ENCODE measurements around the gene TPM1. TPM values are rescaled to one million over a fixed set of nuclear protein-coding genes. Genes with fewer than 3 reads are reported as not detected.
"Not testable (repeated sequence)": the region's sequence is repeated elsewhere in the genome, so short reads cannot be mapped to it uniquely, and the experiment has no call there.

The TPM1 gene
- total RNA-seq, 4 donors from 2014 or later: 85.4 to 182 (median 127) TPM

DNA sequence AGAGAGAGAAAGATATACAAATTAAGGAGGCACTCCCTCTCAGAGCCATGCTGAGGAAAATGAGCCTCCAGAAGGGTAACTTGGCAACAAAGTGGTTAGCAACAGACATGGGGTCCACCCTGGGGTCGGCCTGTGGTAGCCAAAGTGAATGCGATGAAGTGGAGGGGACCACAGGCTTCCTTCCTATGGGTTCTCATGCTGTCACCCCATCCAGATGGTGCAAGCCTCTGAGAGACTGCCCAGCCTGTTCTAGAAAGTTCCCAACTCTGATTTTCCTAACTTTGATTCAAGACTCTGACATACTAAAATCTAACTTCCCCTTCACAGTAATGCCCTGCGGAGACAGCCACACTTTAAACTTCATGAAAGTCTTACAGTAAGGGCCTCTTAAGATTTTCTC is 60.9 kb downstream of the TPM1 start:
- TF ChIP-seq POLR2AphosphoS5 (IDR thresholded peaks at IDR 0.05) (no peak), POLR2A (IDR thresholded peaks at IDR 0.05) (no peak), EP300 (IDR thresholded peaks at IDR 0.05) (no peak)
- TF ChIP-seq, protein P1, sequence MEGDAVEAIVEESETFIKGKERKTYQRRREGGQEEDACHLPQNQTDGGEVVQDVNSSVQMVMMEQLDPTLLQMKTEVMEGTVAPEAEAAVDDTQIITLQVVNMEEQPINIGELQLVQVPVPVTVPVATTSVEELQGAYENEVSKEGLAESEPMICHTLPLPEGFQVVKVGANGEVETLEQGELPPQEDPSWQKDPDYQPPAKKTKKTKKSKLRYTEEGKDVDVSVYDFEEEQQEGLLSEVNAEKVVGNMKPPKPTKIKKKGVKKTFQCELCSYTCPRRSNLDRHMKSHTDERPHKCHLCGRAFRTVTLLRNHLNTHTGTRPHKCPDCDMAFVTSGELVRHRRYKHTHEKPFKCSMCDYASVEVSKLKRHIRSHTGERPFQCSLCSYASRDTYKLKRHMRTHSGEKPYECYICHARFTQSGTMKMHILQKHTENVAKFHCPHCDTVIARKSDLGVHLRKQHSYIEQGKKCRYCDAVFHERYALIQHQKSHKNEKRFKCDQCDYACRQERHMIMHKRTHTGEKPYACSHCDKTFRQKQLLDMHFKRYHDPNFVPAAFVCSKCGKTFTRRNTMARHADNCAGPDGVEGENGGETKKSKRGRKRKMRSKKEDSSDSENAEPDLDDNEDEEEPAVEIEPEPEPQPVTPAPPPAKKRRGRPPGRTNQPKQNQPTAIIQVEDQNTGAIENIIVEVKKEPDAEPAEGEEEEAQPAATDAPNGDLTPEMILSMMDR (IDR thresholded peaks at IDR 0.05): no peak
- no peak overlapping the region for H3K4me3 ChIP-seq
- 90% methylated on average over 3 of the region's 3 CpGs for WGBS
- H3K36me3 ChIP-seq: no peaks in the 10 kb centered on the region
- H3K27ac ChIP-seq: no peak overlapping the region
- DNase-seq (ENCODE audit: low spot score in 2 of 2): peak in 1 of 2 donors; percentile 28
- no peaks in the 10 kb centered on the region for H3K4me1 ChIP-seq
- H3K9me3 ChIP-seq: no peaks in the 10 kb centered on the region
- H3K27me3 ChIP-seq: no peaks in the 10 kb centered on the region

DNA sequence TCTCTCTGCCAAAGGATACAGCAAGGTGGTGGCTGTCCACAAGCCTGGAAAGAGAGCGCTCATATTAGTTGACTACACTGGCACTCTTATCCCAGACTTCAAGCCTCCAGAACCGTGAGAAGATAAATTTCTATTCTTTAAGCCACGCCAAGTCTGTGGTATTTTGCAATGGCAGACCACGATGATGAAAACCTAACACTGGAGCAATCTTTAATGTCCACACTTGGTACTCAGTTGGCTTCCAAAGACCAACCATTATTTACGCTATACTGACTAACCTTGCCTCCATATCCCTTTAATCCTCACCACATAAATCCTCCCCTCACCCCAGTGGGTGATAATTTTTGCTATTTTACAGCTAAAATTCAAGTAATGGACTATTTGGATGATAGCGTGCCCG is 62.2 kb downstream of the TPM1 start:
- no peaks in the 10 kb centered on the region for H3K36me3 ChIP-seq
- WGBS: 65% methylated on average over 7 of the region's 7 CpGs
- no peak for DNase-seq (ENCODE audit: low spot score in 2 of 2)

DNA sequence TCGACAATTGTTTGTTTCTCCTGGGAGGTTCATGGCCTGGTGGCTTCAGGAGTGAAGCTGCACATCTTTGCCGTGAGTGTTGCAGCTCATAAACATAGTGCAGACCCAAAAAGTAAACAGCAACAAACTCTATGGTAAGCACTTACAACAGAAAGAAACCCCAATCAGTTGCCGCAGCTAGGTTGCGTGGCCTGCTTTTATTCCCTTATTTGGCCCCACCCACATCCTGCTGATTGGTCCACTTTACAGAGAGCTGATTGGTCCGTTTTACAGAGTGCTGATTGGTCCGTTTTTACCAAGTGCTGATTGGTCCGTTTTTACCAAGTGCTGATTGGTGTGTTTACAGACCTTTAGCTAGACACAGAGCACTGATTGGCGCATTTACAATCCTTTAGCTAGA is 62.8 kb downstream of the TPM1 start:
- DNase-seq (ENCODE audit: low spot score in 2 of 2); H3K27me3 ChIP-seq: not testable (repeated sequence)
- WGBS: 76% methylated on average over 8 of the region's 8 CpGs

More for the DNA sequence above, 62.2 kb downstream of the TPM1 start:
- H3K4me3 ChIP-seq: no peak overlapping the region
- H3K27ac ChIP-seq: no peak overlapping the region
- no peak for TF ChIP-seq POLR2A (IDR thresholded peaks at IDR 0.05)
- TF ChIP-seq, protein P1 (IDR thresholded peaks at IDR 0.05): no peak
- no peak for TF ChIP-seq POLR2AphosphoS5 (IDR thresholded peaks at IDR 0.05)
- no peak for TF ChIP-seq EP300 (IDR thresholded peaks at IDR 0.05)
- H3K27me3 ChIP-seq: no peaks in the 10 kb centered on the region
- H3K9me3 ChIP-seq: no peaks in the 10 kb centered on the region
- no peaks in the 10 kb centered on the region for H3K4me1 ChIP-seq

DNA sequence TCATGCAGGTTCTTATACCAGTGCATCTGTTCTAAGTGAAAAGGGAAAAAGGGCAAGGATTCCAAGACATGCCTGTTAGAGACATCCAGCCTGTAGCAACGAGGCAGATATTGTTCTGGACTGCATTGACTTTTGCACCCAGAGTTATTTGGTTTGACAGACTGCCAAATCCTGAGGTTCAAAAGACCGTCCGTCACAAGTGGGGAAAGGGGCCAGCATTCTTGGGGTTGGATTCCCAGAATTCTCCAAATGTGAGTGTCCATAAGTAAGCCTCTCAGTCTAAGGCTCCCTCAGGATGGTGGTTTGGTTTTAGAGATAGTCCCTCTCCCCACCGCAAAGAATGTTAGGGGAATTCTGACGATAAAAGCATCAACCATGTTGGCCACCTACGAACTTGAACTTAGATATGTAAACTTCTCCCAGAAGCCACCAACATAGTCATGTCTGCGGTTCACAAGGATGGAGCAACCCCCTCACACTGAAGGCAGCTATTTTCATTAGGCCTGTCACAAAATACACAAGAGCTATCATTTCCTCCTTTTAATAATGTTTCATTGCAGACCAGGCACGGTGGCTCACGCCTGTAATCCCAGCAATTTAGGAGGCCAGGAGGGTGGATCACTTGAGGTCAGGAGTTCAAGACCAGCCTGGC is 65.5 kb downstream of the TPM1 start:
- Histone ChIP-seq H3K4me1 (no peaks in the 10 kb centered on the region), H3K9me3 (no peaks in the 10 kb centered on the region), H3K27ac (no peak overlapping the region), H3K4me3 (no peak overlapping the region), H3K27me3 (no peaks in the 10 kb centered on the region), H3K36me3 (no peaks in the 10 kb centered on the region)
- no peak for TF ChIP-seq POLR2AphosphoS5 (IDR thresholded peaks at IDR 0.05)
- TF ChIP-seq, protein P1 (IDR thresholded peaks at IDR 0.05): no peak
- TF ChIP-seq POLR2A (IDR thresholded peaks at IDR 0.05): no peak
- TF ChIP-seq EP300 (IDR thresholded peaks at IDR 0.05): no peak
- no peak for DNase-seq (ENCODE audit: low spot score in 2 of 2)
- WGBS: 39% methylated on average over 9 of the region's 9 CpGs

More for the DNA sequence above, 62.8 kb downstream of the TPM1 start:
- H3K4me3 ChIP-seq, H3K4me1 ChIP-seq, H3K27ac ChIP-seq, H3K9me3 ChIP-seq, H3K36me3 ChIP-seq: not testable (repeated sequence)

DNA sequence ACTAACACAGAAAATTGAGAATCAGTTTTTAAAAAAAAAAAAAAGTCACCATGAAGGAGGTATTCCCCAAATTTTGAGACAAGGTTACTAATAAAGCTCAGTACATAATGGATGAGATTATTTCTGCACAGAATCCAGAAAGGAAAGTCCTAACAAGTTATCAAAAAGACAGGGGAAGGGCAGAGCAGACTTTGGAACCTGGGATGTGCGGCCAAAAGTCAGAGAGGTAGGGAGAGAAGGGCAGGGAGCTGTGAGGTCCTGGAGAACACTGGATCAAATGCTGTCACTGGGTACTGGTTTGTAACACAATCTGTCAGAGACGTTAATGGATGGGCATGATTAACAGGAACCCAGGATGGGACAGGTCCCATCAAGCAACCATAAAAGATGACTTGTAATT is 67.0 kb downstream of the TPM1 start:
- Histone ChIP-seq H3K4me3 (no peak overlapping the region), H3K4me1 (no peaks in the 10 kb centered on the region), H3K27ac (no peak overlapping the region), H3K27me3 (no peaks in the 10 kb centered on the region), H3K36me3 (no peaks in the 10 kb centered on the region), H3K9me3 (no peaks in the 10 kb centered on the region)
- 83% methylated on average over 2 of the region's 2 CpGs for WGBS
- DNase-seq (ENCODE audit: low spot score in 2 of 2): no peak
- TF ChIP-seq POLR2A (IDR thresholded peaks at IDR 0.05) (no peak), POLR2AphosphoS5 (IDR thresholded peaks at IDR 0.05) (no peak), EP300 (IDR thresholded peaks at IDR 0.05) (no peak)
- TF ChIP-seq, protein P1 (IDR thresholded peaks at IDR 0.05): no peak

DNA sequence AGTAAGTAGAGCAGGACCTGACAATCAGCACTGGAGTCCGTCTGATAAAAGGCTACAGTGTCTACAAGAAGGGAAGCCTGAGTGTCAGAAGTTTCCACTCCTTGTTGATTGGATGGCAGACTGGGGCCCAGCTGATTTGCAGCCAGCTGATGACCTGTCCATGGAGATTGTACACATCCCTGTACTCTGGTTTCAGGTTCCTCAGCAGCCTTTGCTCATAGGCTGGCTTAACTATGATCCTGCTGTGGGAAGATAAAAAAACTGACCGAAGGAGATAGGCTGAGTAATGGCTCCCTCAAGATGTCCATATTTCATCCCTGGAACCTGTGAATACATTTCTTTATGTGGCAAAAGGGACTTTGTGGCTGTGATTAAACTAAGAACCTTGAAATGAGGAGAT is 67.4 kb downstream of the TPM1 start:
- H3K27me3 ChIP-seq: no peaks in the 10 kb centered on the region
- H3K4me1 ChIP-seq: no peaks in the 10 kb centered on the region
- WGBS: 74% methylated on average over 2 of the region's 2 CpGs
- H3K36me3 ChIP-seq: no peaks in the 10 kb centered on the region
- TF ChIP-seq POLR2AphosphoS5 (IDR thresholded peaks at IDR 0.05) (no peak), EP300 (IDR thresholded peaks at IDR 0.05) (no peak), POLR2A (IDR thresholded peaks at IDR 0.05) (no peak)
- TF ChIP-seq, protein P1 (IDR thresholded peaks at IDR 0.05): no peak
- H3K9me3 ChIP-seq: no peaks in the 10 kb centered on the region
- H3K4me3 ChIP-seq: no peak overlapping the region
- no peak overlapping the region for H3K27ac ChIP-seq
- DNase-seq (ENCODE audit: low spot score in 2 of 2): no peak

All from suprapubic skin (tissue), 4 donors.